ENCODE measurements around the gene ANKRD33B.
A peak's percentile ranks its signal among the peaks of the same experiment; 100 is the strongest.

DNA sequence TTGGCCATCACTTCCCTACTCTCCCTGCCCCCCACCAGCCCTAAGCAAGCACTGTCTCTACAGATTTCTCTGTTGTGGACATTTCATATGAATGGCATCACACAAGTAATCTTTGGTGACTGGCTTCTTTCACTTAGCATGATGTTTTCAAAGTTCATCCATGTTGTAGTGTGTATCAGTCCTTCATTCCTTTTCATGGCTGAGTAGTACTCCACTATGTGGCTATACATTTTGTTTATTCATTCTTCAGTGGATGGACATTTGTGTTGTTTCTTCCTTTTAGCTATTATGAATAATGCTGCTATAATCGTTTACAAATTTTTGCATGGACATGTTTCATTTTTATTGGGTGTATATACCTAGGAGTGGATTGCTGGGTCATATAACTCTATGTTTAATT, 113.1 kb downstream of the ANKRD33B start:
- TF ChIP-seq SIN3A (IDR thresholded peaks at IDR 0.05; ENCODE audit: borderline replicate concordance in 2 of 2, control insufficient read depth in 1 of 2, low read depth in 2 of 2, low read length in 2 of 2) (no peak), RBM39 (optimal IDR thresholded peaks at IDR 0.05; ENCODE audit: low read depth, low read length) (no peak), KLF16 (IDR thresholded peaks at IDR 0.05) (no peak), NCOA2 (IDR thresholded peaks at IDR 0.05; ENCODE audit: partially characterized antibody in 2 of 2) (no peak), CBFB (CRISPR knock-in tag; IDR thresholded peaks at IDR 0.05) (no peak), EZH2 (IDR thresholded peaks at IDR 0.05; ENCODE audit: borderline replicate concordance, low read depth, low read length) (no peak), POLR2AphosphoS5 (IDR thresholded peaks at IDR 0.05; ENCODE audit: control insufficient read depth, insufficient read depth, low read depth, low read length) (no peak), NR3C1 (CRISPR knock-in tag; IDR thresholded peaks at IDR 0.05) (no peak), ZNF57 (CRISPR knock-in tag; IDR thresholded peaks at IDR 0.05) (no peak), FOXJ3 (CRISPR knock-in tag; IDR thresholded peaks at IDR 0.05) (no peak), RCOR1 (IDR thresholded peaks at IDR 0.05; ENCODE audit: borderline replicate concordance in 1 of 2, low read depth in 2 of 2, low read length in 2 of 2) (0 out of 4 replicates have a peak, but pooled peaks of 1 of the 2 experiments have one; percentile 21)

Measured in K562 (cell line).